ENCODE results near the gene TCTN2. TPM values are rescaled to one million over a fixed set of nuclear protein-coding genes. Genes with fewer than 3 reads are reported as not detected.

TCTN2 gene
- total RNA-seq, 4 donors from 2014 or later, result 21.3 to 34.5 (median 27.1) TPM

DNA sequence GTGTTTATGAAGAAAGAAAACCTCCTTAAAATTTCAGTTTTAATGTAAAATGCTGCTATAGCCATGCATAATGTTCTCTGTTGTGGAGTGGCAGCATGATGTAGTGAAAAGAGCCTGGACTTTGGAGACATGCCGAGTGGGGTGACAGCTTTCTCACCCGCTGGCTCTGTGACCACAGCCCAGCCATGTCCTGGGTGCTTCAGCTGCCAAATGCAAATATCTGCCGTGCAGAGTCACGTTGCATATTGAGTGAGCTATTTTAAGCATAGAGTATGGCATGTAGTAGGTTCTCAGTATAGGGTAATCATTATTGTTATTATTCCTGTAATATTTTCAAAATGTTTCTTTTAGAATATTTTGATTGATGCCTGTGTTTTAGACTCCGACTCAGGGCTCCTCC is 15.5 kb upstream of the TCTN2 start:
- no peaks in the 10 kb centered on the region for H3K9me3 ChIP-seq
- intact Hi-C loops (cut with DNase I), result no loop called here
- H3K27ac ChIP-seq, result no peak overlapping the region
- H3K27me3 ChIP-seq, result no peaks in the 10 kb centered on the region
- H3K4me1 ChIP-seq, result no peaks in the 10 kb centered on the region
- H3K36me3 ChIP-seq, result peaks cover 11 to 37% of the 10 kb centered on the region in 2 donors
- WGBS, 2 donors, result 94% methylated on average over 5 of the region's 5 CpGs
- no peak overlapping the region for H3K4me3 ChIP-seq (replicated peaks in 1 of 3)
- TF ChIP-seq, protein P1, sequence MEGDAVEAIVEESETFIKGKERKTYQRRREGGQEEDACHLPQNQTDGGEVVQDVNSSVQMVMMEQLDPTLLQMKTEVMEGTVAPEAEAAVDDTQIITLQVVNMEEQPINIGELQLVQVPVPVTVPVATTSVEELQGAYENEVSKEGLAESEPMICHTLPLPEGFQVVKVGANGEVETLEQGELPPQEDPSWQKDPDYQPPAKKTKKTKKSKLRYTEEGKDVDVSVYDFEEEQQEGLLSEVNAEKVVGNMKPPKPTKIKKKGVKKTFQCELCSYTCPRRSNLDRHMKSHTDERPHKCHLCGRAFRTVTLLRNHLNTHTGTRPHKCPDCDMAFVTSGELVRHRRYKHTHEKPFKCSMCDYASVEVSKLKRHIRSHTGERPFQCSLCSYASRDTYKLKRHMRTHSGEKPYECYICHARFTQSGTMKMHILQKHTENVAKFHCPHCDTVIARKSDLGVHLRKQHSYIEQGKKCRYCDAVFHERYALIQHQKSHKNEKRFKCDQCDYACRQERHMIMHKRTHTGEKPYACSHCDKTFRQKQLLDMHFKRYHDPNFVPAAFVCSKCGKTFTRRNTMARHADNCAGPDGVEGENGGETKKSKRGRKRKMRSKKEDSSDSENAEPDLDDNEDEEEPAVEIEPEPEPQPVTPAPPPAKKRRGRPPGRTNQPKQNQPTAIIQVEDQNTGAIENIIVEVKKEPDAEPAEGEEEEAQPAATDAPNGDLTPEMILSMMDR (IDR thresholded peaks at IDR 0.05), result no peak
- TF ChIP-seq POLR2A (IDR thresholded peaks at IDR 0.05), result no peak
- no peak for DNase-seq

DNA sequence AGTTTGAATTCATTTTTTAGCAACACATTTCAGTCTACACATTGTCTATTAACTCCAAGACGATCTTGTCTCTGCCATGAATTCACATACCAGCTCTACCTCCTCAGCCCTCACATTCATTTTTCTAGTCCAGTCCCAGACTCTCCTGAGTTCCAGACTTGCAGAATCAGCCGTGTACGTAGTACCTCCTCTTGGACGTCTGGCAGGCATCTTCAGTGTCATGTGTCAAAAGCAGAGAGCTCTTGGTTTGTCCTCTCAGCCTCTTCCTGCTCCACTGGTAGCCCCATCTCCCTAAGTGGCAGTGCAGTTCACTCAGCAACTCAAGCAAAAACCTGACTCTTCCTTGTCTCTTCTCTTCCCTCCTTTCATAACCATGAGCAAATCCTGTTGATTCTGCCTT is 14.5 kb upstream of the TCTN2 start:
- intact Hi-C loops (cut with DNase I), result no loop called here
- H3K36me3 ChIP-seq, result peaks cover 11 to 33% of the 10 kb centered on the region in 2 donors
- no peak for DNase-seq
- H3K27me3 ChIP-seq, result no peaks in the 10 kb centered on the region
- no peaks in the 10 kb centered on the region for H3K9me3 ChIP-seq
- H3K4me1 ChIP-seq, result no peaks in the 10 kb centered on the region
- TF ChIP-seq POLR2A (IDR thresholded peaks at IDR 0.05), result no peak
- TF ChIP-seq, protein P1 (IDR thresholded peaks at IDR 0.05), result no peak
- 74 to 76% methylated on average over 4 of the region's 4 CpGs for WGBS, 2 donors
- H3K4me3 ChIP-seq (replicated peaks in 1 of 3), result no peak overlapping the region
- H3K27ac ChIP-seq, result no peak overlapping the region

DNA sequence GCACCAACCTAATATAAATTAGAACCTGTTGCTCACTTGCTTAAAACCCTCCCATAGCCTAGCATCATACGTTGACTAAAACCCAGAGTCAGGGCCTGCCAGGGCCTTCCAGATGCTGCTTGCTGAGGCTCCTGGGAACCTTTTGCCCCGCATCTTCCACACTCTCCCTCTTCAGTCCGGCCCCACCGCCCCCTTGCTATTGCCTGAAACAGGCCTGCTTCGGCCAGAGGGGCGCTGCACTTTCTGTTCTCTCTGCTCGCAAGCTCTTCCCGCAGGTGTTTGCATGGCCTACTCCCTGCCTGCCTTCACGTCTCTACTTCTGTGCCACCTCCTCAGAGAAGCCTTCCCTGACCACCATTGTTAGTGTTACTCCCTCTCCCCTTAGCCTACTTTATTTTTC is 13.7 kb upstream of the TCTN2 start:
- TF ChIP-seq, protein P1 (IDR thresholded peaks at IDR 0.05), result no peak
- TF ChIP-seq POLR2A (IDR thresholded peaks at IDR 0.05), result no peak
- Histone ChIP-seq H3K36me3 (peaks cover 11 to 25% of the 10 kb centered on the region in 2 donors), H3K9me3 (no peaks in the 10 kb centered on the region), H3K27me3 (no peaks in the 10 kb centered on the region), H3K4me1 (no peaks in the 10 kb centered on the region), H3K4me3 (replicated peaks in 1 of 3) (no peak overlapping the region), H3K27ac (no peak overlapping the region)
- intact Hi-C loops (cut with DNase I), result no loop called here
- WGBS, 2 donors, result 91% methylated on average over 9 of the region's 9 CpGs
- no peak for DNase-seq

DNA sequence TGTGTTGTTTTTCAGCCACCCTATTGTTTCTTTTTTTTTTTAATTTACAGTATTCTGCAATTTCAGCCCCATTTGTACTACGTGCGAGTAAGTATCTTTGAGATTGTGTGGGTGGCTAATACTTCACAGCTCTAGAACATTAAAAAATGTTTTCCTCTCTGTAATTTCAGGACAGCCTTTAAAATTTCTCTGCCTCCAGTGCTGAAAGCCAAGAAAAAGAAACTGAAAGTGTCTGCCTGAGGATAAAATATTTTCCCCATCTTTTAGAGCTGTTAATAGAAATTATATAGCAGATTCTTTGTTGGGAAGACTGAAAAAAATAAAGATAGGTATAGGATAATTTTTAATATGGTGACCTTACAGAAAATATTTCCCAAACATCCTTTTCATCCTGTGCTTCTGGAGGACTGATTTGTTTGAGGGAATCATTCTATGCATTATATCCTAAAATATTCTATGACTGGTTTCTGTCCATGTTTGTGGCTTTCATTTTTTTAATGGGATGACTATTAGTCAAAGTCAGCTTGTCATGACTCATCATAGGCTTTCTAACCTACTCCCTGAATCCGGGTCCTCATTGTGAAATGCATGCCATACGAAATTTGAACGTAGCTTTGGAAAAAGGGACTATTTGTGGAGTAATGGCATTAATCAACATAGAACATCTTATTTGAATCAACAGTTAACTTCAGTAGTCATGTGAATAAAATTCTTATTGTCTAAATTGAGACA is 10.8 kb upstream of the TCTN2 start:
- H3K27me3 ChIP-seq, result no peaks in the 10 kb centered on the region
- DNase-seq, result no peak
- no peaks in the 10 kb centered on the region for H3K4me1 ChIP-seq
- intact Hi-C loops (cut with DNase I), result no loop called here
- peaks cover 11 to 12% of the 10 kb centered on the region in 2 donors for H3K36me3 ChIP-seq
- TF ChIP-seq, protein P1 (IDR thresholded peaks at IDR 0.05), result no peak
- TF ChIP-seq POLR2A (IDR thresholded peaks at IDR 0.05), result no peak
- 90 to 91% methylated on average over 5 of the region's 5 CpGs for WGBS, 2 donors
- no peaks in the 10 kb centered on the region for H3K9me3 ChIP-seq
- no peak overlapping the region for H3K4me3 ChIP-seq (replicated peaks in 1 of 3)
- H3K27ac ChIP-seq, result no peak overlapping the region

DNA sequence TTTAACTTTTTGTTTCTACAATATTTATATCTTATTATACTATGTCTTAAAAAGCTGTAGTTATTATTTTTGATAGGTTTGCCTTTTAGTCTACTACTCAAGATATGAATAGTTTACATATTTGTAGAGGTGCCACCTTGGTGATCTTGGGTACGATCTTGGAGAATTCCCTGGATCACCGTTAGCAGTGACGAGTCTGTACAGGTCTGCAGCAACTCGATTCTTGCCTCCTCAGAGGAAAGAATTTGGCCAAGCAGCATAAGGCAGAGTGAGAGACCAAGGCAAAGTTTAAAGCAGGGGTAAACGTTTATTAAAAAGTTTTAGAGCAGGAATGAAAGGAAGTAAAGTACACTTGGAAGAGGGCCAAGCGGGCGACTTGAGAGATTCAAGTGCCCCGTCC is 3.1 kb upstream of the TCTN2 start:
- no peak for TF ChIP-seq POLR2A (IDR thresholded peaks at IDR 0.05)
- TF ChIP-seq, protein P1 (IDR thresholded peaks at IDR 0.05), result no peak
- Histone ChIP-seq H3K27ac (no peak overlapping the region), H3K4me1 (peaks cover 8 to 11% of the 10 kb centered on the region in 2 donors), H3K4me3 (replicated peaks in 1 of 3) (no peak overlapping the region), H3K36me3 (no peaks in the 10 kb centered on the region), H3K27me3 (no peaks in the 10 kb centered on the region), H3K9me3 (no peaks in the 10 kb centered on the region)
- 64 to 72% methylated on average over 8 of the region's 8 CpGs for WGBS, 2 donors
- intact Hi-C loops (cut with DNase I), result no loop called here
- no peak for DNase-seq

Measured in thyroid gland (tissue), 4 donors.